GM21786 (cell line): ENCODE data around the gene MTA1.

Source experiments
- ATAC-seq: cut with Tn5 transposase; IDR thresholded peaks from one replicate; pipeline ENCODE4 v1.9.1; 2021; ENCODE audit not compliant: unreplicated experiment

MTA1 gene

DNA sequence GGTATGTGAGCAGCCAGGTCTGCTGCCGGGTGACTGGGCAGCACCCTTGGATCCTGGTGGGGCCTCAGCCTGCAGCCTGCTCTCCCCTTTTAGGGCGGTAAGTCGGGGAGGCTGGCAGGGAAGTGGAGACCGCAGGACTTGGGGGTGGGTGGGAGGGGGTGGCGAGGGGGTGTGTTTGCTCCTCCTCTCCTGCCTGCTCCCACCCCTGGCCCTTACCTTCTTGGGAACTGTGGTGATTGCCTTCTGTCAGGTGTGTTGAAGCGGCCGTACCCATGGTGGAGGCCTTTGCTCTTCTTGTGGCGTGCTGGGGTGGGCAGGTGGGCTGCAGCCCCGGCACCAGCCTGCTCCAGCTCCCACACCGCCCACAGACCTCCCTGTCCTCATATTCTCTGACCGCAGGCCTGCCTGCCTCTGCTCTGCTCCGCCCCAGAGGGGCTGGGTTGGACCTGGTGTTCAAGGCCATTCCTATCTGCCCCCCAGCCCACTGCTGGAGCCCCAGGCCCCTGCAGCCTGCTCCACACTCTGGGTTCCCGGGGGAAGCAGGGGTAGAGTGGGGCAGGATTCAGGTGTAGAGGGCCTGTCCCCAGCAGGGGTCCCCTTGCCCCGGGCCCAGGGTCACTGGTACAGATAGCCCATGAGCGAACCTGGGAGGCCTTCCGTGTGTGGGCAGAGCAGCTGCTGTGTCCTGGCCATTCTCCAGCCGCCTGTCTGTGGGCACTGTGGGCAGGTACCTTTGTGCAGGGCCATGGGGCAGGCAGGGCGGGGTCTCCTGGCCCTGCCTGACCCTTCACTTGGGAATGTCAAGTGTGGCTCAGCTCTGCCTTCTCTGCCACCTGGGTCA lies 76.6 kb downstream of the MTA1 start:
- ATAC-seq, result no peak

DNA sequence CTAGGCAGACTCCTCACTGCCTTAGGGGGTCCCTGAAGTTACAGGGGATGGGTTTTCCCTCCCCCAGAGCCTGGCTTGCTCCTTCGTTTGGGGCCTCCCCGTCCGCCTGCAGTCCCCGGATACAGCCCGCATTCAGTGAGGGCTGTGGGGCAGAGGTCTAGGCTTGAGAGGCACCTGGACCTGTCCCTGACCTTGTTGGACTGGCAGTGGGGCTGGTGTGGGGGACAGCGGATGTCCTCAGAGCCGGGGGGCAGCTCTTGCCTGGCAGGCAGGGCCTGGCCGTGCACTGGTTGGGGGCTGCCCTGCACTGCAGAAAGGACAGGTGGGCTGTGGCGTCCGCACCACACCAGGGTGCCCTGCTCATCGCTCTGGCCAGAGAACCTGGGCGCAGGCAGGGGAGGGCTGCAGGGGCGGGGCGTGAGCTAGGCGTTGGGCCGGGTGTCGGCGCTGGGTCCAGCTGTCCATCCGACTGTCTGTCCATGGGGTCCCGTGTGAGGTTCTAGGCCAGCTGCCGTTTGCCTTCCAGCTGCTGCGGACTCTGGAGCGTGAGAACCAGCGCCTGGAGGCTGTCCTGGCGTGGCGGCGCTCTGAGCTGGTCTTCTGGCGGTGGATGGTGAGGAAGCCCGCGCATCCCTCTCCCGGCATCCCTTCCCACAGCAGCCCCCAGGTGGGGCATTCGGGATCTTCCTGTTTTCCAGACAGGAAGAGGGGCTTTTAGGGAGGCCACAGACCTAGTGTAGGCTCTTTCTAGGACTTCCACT lies 77.4 kb downstream of the MTA1 start:
- ATAC-seq, result no peak

DNA sequence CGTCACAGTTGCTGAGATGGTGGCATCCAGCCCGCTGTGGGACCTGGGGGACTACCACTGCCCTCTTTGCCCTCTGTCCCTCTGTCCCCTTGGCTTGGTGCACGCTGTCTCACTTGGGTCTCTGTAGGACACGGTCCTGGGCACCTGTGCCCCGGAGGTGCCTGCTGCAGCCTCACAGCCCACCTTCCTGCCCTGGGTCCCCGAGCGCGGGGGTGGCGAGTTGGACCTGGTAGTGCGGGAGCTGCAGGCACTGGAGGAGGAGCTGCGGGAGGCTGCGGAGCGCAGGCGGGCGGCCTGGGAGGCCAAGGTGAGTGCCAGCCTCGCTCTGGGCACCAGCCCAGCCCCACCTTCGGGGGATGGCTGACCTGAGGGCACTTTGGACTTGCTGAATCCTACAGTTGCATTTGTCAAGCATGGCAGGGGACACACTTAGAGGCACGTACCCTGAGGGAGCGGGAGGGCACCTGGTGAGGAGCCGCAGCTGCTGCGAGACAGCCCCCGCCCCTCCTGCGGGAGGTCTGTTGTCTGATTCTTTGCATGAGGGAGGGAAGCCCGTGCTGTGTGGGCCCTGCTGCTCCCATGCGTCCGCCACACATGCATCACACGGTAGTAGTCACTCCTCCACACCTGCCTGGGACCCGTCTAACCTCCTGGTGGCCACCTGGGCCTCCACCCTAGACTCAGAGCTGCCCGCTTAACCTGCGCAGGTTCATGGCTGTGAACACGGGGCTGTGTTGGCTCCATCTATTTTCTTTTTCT lies 78.2 kb downstream of the MTA1 start:
- no peak for ATAC-seq

DNA sequence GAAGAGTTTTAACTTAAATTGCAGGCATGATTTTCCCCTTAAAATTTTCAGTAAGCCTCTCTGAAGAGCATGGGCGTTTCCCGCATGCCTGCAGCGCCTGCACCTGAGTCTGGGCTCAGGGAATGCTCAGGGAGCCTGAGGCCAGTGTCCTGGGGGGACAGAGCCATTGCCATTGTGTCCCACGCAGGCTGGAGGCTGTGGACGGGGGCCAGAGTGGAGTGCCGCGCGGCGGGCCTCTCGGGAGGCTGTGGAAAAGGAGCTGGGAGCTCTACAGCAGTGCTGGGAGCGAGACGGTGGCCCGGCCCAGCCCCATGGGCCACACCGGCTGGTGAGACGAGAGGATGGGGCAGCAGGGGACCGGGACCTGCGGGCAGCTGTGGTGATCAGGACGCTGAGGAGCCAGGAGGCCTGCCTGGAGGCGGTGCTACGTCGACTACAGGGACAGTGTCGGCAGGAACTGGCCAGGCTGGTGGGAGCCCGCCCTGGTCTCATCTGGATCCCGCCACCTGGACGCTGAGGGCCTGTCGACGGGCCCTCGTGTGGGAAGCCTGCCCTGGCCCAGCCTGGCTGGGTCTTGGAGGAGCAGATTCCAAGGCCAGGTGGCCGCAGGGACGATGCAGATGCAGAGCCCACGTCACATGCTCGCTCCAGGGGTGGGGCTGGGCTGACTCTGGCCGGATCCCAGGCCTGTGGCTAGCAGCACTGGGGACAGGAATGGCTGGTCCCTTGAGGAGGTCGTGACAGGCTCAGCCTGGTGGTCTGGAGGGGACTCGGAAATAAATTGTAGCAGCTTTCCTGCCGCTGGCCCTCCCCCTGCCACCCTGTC lies 79.0 kb downstream of the MTA1 start:
- ATAC-seq, result no peak

DNA sequence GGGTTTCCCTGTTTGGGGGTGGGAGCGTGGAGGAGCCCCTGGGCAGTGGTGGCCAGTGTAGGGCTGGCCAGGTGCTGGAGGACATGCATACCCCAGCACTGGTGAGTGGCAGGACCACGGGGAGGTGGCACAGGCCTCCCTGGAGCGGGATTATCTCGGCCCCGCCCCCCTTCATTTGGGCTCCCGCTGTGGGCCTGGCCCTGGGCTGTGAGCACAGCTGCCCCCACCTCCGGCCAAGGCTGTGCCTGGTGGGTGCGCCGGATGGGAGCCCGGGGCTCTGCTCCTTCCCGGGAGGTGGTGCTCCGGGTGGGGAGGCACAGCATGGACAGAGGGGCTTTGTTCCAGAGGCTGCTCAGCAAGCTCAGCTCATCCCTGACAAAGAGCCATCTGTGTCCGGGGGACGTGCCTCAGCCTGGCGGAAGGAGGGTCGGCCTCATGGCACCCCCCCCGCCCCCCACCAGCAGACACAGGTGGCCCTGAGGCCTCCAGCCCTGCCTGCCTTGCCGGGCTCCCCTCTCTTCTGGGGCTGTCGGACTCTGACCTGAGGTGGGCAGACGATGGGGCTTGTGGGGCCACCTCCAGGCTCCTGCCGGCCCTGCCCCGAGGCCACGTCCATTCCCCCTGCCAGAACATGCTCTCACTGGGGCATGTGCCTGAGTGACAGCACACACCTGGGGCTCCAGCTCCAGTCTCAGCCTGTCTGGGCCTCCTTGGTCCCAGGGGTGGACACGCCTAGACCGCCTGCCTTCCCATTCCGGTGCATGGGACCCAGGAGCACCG lies 79.8 kb downstream of the MTA1 start:
- no peak for ATAC-seq

DNA sequence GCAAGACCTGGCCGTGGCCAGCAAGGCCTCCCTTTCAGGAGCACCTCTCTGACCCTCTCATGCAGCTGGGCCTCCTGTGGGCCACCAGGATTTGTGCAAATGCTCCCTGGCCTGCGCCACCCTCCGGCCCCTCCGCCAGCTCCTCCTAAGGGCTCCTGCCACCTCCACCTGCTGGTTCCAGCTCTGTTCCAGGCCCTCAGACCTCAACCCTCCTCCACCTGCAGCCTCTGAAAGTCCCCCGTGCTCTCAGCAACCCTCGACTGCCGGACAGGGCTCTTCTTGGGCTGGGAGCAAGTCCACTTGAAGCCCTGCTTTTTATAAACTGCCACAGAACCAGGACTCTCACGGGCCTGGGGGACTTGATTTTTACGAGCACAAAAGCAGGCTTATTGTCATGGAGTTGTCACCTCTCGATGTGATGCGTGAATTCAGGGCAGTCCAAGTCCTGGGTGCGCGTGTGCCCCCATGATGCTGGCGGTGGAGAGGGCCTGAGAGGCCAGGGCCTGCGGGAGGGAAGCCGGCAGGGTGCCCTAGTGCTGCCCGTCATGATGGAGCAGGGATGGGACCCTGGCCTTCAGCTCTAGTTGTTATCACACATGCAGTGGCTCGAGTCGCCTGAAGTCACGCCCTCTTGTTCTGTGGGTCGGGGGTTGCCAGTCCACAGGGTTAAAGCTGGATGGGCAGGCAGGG lies 80.6 kb downstream of the MTA1 start:
- ATAC-seq, result no peak

DNA sequence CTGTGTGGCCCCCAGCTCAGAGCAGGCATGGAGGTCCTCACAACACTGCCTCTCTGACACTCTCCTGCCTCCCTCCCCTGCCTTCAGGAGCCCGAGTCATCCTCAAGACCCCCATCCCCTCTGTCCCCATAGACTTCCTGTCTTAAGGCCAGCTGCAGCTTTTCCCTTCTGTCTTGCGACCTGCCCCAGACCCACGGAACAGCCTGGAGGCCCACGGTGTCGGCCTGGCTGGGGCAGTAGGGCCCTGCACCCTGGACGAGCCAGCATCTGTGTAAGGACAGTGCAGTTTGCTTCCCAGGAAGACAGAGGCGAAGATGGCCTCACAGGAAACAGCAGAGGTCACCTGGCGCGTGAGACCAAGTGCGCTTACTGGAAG lies 81.1 kb downstream of the MTA1 start:
- ATAC-seq, result no peak

DNA sequence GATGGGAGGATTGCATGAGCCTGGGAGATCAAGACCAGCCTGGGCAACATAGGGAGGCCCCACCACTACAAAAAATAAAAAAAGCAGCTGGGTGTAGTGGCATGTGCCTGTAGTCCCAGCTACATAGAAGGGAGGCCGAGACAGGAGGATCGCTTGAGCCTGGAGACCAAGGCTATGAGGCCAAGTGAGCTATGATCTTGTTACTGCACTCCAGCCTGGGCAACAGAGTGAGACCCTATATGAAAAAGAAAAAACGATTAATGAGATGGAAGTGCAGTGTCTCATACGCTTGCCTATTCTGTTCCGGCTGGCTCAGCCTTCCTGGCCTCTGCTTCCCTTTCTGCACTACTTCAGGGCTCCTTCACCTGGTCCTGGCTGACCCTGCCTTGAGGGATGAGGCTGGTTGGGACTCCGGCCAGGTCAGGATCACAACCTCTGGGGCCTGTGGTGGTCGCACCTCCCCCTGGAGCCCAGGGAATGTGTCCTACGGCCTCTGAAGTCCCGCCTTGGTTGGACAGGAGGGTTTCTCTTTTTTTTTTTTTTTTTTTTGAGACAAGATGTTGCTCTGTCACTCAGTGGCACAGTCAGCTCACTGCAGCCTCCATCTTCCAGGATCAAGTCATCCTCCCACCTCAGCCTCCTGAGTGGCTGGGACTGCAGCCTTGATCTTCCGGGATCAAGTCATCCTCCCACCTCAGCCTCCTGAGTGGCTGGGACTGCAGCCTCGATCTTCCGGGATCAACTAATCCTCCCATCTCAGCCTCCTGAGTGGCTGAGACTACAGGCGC lies 82.1 kb downstream of the MTA1 start:
- ATAC-seq, result no peak

DNA sequence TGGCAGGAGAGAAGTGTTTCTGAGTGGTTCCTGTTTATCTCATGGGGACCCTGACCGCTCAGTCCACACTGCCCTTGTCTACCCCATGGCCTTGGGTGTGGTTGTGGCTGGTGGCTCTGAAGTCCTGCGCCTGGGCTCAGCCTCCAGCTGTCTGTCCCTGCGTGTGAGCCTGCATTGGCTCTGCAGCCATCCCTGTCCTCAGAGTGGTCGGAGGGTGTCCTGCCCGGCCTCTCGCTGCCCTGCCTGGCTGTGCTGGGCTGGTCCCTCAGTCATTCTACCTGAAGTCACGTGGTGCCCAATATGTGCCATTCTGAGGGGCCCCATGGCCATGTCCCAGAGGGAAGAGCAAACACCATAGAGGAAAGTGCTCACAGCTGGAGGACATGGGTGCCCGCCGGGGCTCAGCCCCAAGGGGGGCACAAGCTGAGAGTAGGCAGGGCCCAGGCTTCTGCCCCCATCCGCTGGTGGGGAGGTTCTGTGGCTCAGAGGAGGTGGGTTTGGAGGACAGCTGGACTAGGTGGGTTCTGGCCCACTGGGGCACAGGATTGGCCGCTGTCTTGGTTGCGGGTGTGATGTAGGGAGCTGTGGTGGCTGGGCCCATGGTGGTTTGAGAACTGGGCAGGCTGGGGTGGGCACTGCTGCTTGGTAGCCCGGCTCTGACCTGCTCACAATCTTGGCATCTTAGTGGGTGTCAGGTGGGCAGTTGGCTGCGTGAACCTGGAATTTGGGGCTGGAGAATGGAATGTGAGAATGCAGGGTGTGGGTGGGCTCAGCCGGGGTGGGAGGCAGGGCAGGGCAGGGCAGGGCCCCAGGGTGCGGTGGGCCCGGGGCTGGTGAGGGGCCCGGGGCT lies 83.0 kb downstream of the MTA1 start:
- ATAC-seq, result no peak

DNA sequence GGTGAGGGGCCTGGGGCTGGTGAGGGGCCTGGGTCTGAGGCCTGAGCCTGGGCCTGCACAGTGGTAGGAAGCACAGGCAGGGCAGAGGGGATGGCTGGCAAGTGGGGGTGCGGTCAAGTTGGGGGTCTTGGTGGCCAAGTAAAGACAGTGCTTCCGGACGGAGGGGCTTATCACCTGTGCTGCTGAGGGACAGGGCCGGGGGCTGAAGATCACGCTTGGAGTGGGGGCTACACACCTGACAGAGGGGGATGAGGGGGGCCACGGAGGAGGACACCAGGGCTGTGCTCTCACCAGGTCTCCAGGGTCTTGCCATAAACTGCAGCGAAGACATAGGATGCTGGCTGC lies 83.6 kb downstream of the MTA1 start:
- ATAC-seq, result no peak

DNA sequence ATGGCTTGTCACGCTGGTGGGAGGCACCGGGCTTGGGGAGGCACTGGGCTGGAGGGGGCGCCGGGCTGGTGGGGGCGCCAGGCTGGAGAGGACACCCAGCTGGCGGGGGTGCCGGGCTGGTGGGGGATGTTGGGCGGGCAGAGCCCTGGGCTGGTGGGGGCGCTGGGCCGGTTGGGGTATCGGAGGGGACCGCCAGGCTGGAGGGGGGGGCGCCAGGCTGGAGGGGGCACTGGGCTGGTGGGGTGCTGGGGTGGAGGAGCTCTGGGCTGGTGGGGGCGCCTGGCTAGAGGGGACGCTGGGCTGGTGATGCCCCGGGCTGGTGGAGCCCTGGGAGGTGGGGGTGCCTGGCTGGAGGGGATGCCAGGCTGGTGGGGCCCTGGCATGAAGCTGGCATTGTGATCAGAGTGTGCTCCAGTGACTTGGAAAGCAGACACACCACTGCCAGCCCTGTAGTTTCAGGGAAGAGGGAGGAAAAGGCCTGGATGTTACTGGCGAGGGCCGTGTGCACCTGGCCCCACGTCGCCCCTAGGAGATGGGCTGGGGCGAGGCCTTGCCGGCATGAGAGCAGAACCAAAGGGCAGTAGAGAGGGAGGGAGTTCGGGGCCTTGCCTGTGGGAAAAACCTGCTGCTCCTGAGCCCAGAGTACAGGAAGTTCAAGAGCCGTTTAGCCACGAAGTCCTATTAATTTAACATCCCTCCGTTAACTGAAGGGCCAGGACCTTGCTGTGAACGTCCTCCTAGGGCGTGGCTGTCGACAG lies 84.5 kb downstream of the MTA1 start:
- ATAC-seq, result no peak

DNA sequence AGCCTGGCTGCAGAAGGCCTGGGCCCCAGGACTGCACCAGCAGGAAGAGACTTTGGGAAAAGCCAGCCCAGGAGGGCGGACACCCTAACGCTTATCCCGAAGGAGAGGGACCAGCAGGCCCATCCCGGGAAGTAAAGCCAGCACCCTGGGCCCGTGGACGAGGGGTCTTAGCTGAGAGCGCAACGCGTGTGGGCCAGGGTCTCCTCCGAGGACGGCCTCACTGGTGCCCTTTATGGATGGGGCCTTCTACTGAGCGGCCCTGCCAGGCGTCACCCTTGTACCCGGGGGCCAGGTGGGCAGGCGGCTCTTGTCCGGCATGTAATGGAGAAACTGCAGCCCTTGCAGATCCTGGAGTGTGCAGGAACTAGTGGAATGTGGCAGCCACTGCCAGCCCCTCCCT lies 85.5 kb downstream of the MTA1 start:
- no peak for ATAC-seq

DNA sequence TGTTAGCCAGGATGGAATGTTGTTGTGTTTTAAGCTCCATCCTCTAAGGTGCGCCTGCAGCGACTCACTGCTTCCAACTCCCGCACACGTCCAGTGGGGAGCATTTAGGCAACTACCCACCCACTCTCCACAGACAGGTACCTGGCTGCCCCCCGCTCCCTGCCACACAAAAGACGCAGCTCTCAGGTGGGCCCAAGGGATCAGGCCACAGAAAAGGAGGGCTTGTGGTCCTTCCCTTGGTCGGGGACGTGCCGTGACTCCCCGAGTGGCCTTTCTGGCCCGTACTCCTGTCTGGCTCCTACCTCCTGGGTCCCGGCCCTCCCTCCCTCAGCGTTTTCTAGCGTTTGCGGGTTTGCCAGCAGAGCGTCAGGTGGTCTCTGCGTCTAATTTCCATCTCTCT lies 87.6 kb downstream of the MTA1 start:
- no peak for ATAC-seq

DNA sequence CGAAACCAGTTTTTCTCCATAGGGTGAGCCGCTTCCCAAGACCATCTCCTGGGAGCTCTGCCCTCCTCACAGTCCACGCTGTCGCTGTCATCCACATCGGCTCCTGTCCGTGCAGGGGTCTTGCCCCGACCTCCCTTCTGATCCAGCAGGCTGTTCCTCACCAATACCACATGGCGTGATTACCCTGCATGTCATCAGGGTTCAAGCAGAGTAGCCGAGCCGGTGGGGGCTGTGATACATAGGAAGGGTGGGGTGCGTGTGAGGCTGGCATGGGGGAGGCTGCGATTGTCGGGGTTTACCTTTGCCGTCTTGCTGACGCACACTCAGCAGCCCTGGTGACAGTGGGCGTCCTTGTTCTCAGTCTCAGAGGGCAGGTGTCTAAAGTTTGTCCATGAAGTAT lies 88.4 kb downstream of the MTA1 start:
- no peak for ATAC-seq

DNA sequence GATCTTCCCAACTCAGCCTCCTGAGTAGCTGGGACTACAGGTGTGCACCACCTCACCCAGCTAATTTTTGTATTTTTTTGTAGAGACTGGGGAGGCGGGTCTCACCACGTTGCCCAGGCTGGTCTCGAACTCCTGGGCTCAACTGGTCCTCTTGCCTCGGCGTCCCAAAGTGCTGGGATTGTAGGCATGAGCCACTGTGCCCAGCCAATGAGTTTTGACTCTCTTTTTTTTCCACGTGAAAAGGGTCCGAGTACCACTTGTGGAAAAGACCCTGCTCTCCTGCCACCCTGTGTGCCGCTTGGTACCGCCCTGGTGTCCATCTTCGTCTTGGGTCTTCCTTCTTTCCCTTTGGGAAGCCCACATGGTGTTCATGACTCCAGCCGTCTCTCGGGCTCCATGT lies 89.0 kb downstream of the MTA1 start:
- ATAC-seq, result no peak

DNA sequence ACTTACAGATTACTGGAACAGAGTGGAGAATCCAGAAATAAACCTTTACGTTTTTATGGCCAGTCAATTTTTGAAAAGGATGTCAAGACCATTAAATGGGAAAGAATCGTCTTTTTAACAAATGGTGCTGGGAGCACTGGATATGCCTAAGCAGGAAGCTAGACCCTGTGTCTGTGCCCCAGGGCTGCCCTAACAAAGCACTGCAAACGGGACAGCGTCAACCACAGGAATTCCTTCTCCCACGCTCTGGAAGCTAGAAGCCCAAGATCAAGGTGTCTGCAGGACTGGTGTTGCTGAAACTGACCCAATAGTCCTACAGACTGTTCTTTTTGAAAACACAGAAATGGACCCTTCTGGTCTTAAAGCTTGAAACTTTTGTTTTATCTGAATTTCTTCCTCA lies 97.5 kb downstream of the MTA1 start:
- no peak for ATAC-seq

DNA sequence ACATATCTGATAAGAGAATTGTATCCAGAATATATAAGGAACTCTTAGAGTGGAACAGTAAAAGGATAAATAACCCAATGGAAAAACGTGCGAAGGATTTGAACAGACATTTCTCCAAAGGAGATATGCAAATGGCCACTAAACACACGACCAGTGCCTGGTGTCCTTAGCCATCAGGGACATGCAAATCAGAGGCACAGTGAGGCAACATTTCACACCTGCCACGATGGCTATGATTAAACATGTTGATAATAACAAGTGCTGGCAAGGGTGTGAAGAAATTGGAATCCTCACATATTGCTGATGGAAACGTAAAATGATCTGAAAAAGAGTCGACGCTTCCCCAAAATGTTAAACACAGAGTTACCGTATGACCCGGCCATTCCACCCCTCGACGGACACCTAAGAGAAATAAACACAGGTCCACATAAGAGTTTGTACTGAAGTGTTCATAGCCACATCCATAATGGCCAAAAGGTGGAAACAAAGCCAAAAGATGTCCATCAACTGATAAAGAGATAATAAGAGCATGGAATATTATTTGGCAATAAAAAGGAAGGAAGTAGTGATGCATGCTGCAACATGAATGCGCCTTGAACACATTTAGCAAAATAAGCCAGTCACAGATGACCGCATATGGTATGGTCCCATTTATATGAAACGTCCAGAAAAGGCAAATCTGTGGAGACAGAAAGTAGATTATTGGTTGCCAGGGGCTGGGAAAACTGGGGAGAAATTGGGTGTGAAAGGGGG lies 100.5 kb downstream of the MTA1 start:
- ATAC-seq, result no peak
